ENCODE results near the gene BCAN.

DNA sequence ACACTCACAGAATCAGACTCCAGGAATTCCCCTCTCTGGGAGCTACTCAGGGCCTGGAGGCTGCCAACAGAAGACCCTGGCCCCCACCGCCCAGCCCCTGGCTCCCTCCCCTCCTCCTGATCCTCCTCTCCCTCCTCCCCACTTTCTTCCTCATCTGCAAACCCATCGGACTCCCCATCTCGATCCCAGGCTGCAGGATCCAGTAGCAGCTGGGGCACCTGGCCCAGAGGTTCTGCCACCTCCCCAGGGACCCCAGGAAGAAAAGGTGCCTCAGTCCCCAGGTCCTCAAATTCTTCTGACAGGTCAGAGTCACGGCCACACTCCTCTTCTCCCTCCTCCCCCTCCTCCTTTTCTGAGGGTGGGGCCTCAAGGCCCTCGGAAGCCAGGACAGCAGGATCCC, 27.9 kb downstream of the BCAN start:
- TF ChIP-seq, protein P1, sequence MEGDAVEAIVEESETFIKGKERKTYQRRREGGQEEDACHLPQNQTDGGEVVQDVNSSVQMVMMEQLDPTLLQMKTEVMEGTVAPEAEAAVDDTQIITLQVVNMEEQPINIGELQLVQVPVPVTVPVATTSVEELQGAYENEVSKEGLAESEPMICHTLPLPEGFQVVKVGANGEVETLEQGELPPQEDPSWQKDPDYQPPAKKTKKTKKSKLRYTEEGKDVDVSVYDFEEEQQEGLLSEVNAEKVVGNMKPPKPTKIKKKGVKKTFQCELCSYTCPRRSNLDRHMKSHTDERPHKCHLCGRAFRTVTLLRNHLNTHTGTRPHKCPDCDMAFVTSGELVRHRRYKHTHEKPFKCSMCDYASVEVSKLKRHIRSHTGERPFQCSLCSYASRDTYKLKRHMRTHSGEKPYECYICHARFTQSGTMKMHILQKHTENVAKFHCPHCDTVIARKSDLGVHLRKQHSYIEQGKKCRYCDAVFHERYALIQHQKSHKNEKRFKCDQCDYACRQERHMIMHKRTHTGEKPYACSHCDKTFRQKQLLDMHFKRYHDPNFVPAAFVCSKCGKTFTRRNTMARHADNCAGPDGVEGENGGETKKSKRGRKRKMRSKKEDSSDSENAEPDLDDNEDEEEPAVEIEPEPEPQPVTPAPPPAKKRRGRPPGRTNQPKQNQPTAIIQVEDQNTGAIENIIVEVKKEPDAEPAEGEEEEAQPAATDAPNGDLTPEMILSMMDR (IDR thresholded peaks at IDR 0.05) = no peak
- TF ChIP-seq POLR2A (IDR thresholded peaks at IDR 0.05) (no peak), POLR2AphosphoS5 (IDR thresholded peaks at IDR 0.05) (no peak), EP300 (IDR thresholded peaks at IDR 0.05) (no peak)

Data from gastroesophageal sphincter (tissue), 3 donors.